Suprapubic skin (tissue), 3 donors: ENCODE data around the gene WNT5B.

Experiments
- CTCF ChIP-seq, 2 donors: fragments of 200-600 bp in 1 of 2; fragments of 450-650 bp in 1 of 2; sonication (generic) in 1 of 2; IDR thresholded peaks; one replicate each; pipeline ENCODE4 v1.5.1; 2016 to 2019; ENCODE audit warnings: antibody characterized with exemption in 2 of 2, mild to moderate bottlenecking in 1 of 2, moderate library complexity in 1 of 2
- EP300 ChIP-seq: sonication (generic); formaldehyde crosslinking; IDR thresholded peaks from one replicate; pipeline ENCODE4 v1.6.1; 2017; ENCODE audit warnings: antibody characterized with exemption

DNA sequence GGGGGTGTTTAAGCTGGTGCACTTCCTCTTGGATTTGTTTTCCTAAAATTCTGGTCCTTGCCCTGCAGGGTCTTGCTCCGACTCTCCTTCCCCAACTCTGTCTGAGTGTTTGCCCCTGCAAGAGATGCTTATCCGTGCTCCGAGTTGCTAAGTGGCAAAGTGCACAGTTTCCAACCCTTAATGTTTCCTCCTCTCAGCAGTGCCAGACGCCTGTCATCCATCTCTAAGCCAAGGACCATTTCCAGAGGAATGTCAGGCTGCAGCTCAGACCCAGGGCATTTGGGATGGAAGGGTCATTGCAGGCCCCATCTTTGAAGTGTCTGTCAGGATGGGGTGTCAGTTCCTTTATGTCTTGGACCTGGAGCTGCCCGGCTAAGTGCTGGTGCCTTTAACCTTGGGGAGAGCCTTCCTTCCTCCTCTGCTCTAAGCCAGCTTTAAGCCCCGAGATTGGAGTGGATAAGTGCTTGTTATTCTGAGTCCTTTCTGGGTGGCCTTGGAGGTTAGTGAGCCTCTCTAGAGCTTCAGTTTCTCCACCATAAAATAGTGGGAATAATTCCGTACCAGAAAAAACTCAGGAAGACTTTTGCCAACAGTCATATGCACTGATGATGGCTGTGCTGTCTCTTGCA lies 15.0 kb downstream of the WNT5B start:
- TF ChIP-seq CTCF (IDR thresholded peaks at IDR 0.05) (no peak), EP300 (no peak)
